Cardiac muscle cell (in vitro differentiated cells and primary cell): ENCODE data around the gene CENPF. TPM values are rescaled to one million over a fixed set of nuclear protein-coding genes. Genes with fewer than 3 reads are reported as not detected.
"Not testable (repeated sequence)": the region's sequence is repeated elsewhere in the genome, so short reads cannot be mapped to it uniquely, and the experiment has no call there.

Experiments
- DNase-seq, 2 donors: peaks; one replicate each; pipeline versions ENCODE4 v3.0.0 to v3.0.0-alpha.2; 2010 to 2017; ENCODE audit warnings: low read depth in 1 of 2, low spot score in 1 of 2
- H3K27ac ChIP-seq: fragments of 200-600 bp; sonication (generic); 2 replicates; pipeline ENCODE4 v1.5.1; 2016
- H3K27me3 ChIP-seq: fragments of 200-600 bp; sonication (generic); 2 replicates; pipeline ENCODE4 v1.6.0; 2016; ENCODE audit warnings: control low read depth
- H3K36me3 ChIP-seq: fragments of 200-600 bp; sonication (generic); 2 replicates; pipeline ENCODE4 v1.5.1; 2016; ENCODE audit warnings: control low read depth
- H3K4me1 ChIP-seq: fragments of 200-600 bp; sonication (generic); 2 replicates; pipeline ENCODE4 v1.8.1; 2017; ENCODE audit warnings: low read depth, mild to moderate bottlenecking, mixed run types
- H3K4me3 ChIP-seq: fragments of 200-600 bp; sonication (generic); 2 replicates; pipeline ENCODE4 v1.5.1; 2016; ENCODE audit warnings: mild to moderate bottlenecking
- H3K9me3 ChIP-seq: fragments of 200-600 bp; sonication (generic); 2 replicates; pipeline ENCODE4 v1.5.1; 2017; ENCODE audit warnings: low read depth, mild to moderate bottlenecking, control low read depth
- CTCF ChIP-seq: IDR thresholded peaks from 2 replicates; pipeline ENCODE4 v1.5.1; 2012; ENCODE audit warnings: low read depth, mild to moderate bottlenecking, low read length
- polyA plus RNA-seq: library from polyadenylated mRNA; unstranded; fragments of >200 nt; fragmentation: Nextera tagmentation; extraction: Ambion mirVana; gene quantifications from 2 replicates; pipeline ENCODE4 v1.2.1, GENCODE V29; 2016
- total RNA-seq: library from RNA; depleted of rRNA; stranded (reverse); fragments of >200 nt; gene quantifications from 2 replicates; pipeline ENCODE4 v1.2.3, GENCODE V29; 2016

CENPF gene
- total and polyA plus RNA-seq, 2 experiments from 2014 or later, result 9.7 to 79.7 TPM

DNA sequence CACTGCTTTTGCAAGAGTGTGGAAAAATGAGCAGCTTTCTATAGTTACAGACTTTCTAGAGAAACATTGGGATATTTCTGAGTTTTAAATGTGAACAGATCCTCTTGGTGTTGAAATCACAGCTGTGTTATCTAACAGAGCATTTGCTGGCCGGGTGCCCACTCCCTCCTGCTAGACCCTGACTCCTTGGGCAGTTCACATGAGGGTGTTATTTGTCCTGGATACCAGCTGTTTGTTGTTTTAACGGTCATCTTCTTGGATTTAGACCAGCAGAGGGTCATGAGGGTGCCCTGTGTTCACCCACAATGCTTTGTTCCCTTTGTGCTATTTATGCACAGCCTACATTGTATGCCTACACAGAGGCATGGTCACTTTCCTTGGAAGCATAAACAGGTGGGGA, 67.1 kb downstream of the CENPF start:
- DNase-seq, result peak; percentile 60 to 90
- H3K27ac ChIP-seq, result no peak overlapping the region
- H3K4me3 ChIP-seq, result no peak overlapping the region
- peaks cover 13% of the 10 kb centered on the region for H3K4me1 ChIP-seq
- H3K9me3 ChIP-seq, result no peaks in the 10 kb centered on the region
- TF ChIP-seq CTCF, result no peak
- H3K27me3 ChIP-seq, result no peaks in the 10 kb centered on the region
- no peaks in the 10 kb centered on the region for H3K36me3 ChIP-seq

DNA sequence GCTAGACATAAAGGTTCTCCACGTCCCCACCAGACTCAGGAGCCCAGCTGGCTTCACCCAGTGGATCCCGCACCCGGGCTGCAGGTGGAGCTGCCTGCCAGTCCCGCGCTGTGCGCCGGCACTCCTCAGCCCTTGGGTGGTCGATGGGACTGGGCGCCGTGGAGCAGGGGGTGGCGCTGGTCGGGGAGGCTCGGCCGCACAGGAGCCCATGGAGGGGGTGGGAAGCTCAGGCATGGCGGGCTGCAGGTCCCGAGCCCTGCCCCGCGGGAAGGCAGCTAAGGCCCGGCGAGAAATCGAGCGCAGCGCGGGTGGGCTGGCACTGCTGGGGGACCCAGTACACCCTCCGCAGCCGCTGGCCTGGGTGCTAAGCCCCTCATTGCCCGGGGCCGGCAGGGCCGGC, 70.0 kb downstream of the CENPF start:
- not testable (repeated sequence) for H3K27me3 ChIP-seq, H3K9me3 ChIP-seq, H3K4me3 ChIP-seq, H3K36me3 ChIP-seq, DNase-seq, H3K27ac ChIP-seq, H3K4me1 ChIP-seq

GRCh38 chr1:214673576-214673975, 70.6 kb downstream of the CENPF start:
- H3K4me3 ChIP-seq, result no peak overlapping the region
- DNase-seq, result no peak
- no peaks in the 10 kb centered on the region for H3K9me3 ChIP-seq
- H3K27me3 ChIP-seq, result no peaks in the 10 kb centered on the region
- H3K27ac ChIP-seq, result no peak overlapping the region
- no peak for TF ChIP-seq CTCF
- no peaks in the 10 kb centered on the region for H3K4me1 ChIP-seq
- no peaks in the 10 kb centered on the region for H3K36me3 ChIP-seq

- not testable (repeated sequence) for H3K27me3 ChIP-seq, H3K9me3 ChIP-seq, H3K4me1 ChIP-seq, H3K4me3 ChIP-seq, H3K27ac ChIP-seq, DNase-seq, H3K36me3 ChIP-seq
Observed at GRCh38 chr1:214675524-214675923, 72.5 kb downstream of the CENPF start.

- DNase-seq, result no peak
- TF ChIP-seq CTCF, result no peak
- H3K4me1 ChIP-seq, result no peaks in the 10 kb centered on the region
- no peak overlapping the region for H3K27ac ChIP-seq
- no peaks in the 10 kb centered on the region for H3K36me3 ChIP-seq
- no peaks in the 10 kb centered on the region for H3K9me3 ChIP-seq
- H3K4me3 ChIP-seq, result no peak overlapping the region
- H3K27me3 ChIP-seq, result no peaks in the 10 kb centered on the region
Observed at GRCh38 chr1:214676747-214677146, 73.8 kb downstream of the CENPF start.

DNA sequence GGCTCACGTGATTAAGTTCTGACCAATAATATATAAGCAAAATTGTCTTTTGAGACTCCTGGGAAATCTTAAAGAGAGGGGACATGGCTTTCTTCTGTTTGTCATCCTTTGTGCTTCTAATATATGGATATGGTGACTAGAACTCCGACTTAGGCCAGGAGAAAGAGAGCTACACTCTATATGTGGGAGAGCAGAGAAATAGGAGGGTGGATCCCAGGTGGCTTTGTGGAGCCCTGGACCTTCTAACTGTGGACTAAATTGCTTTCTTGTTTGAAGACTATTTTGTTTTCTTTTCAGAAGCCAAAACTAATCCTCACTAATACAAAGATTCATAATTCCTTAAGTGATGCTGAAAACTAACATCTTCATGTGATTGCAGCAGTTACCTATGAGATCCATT, 75.0 kb downstream of the CENPF start:
- Histone ChIP-seq H3K4me1 (no peaks in the 10 kb centered on the region), H3K27me3 (no peaks in the 10 kb centered on the region), H3K36me3 (no peaks in the 10 kb centered on the region), H3K9me3 (no peaks in the 10 kb centered on the region), H3K4me3 (no peak overlapping the region), H3K27ac (no peak overlapping the region)
- no peak for TF ChIP-seq CTCF
- DNase-seq, result no peak

GRCh38 chr1:214678386-214678785, 75.4 kb downstream of the CENPF start:
- Histone ChIP-seq H3K27me3 (no peaks in the 10 kb centered on the region), H3K27ac (no peak overlapping the region)
- no peak for TF ChIP-seq CTCF

More at GRCh38 chr1:214678386-214678785, 75.4 kb downstream of the CENPF start:
- Histone ChIP-seq H3K4me1 (no peaks in the 10 kb centered on the region), H3K4me3 (no peak overlapping the region), H3K36me3 (no peaks in the 10 kb centered on the region), H3K9me3 (no peaks in the 10 kb centered on the region)
- DNase-seq, result no peak
